HG02759 (cell line): ENCODE measurements around the gene KRT71.
"Not testable (repeated sequence)": the region's sequence is repeated elsewhere in the genome, so short reads cannot be mapped to it uniquely, and the experiment has no call there.

ENCODE experiments used
- ATAC-seq: cut with Tn5 transposase; IDR thresholded peaks from one replicate; pipeline ENCODE4 v1.9.1; 2021; ENCODE audit warnings: mild to moderate bottlenecking, moderate library complexity; ENCODE audit not compliant: unreplicated experiment

KRT71 gene

GRCh38 chr12:52500574-52500973, 52.4 kb downstream of the KRT71 start:
- not testable (repeated sequence) for ATAC-seq

- ATAC-seq = no peak
Measured at GRCh38 chr12:52499806-52500560, 53.0 kb downstream of the KRT71 start.

GRCh38 chr12:52498946-52499345, 54.0 kb downstream of the KRT71 start:
- no peak for ATAC-seq

- ATAC-seq = no peak
Measured at GRCh38 chr12:52497975-52498374, 55.0 kb downstream of the KRT71 start.

- ATAC-seq = no peak
Measured at GRCh38 chr12:52496590-52497071, 56.3 kb downstream of the KRT71 start.

- ATAC-seq = no peak
Measured at GRCh38 chr12:52496054-52496453, 56.9 kb downstream of the KRT71 start.

GRCh38 chr12:52495389-52495788, 57.6 kb downstream of the KRT71 start:
- ATAC-seq = no peak

GRCh38 chr12:52494518-52494917, 58.4 kb downstream of the KRT71 start:
- no peak for ATAC-seq

GRCh38 chr12:52494100-52494499, 58.8 kb downstream of the KRT71 start:
- ATAC-seq = no peak
